Measurements from ENCODE around the gene TLNRD1.

Gene TLNRD1

DNA sequence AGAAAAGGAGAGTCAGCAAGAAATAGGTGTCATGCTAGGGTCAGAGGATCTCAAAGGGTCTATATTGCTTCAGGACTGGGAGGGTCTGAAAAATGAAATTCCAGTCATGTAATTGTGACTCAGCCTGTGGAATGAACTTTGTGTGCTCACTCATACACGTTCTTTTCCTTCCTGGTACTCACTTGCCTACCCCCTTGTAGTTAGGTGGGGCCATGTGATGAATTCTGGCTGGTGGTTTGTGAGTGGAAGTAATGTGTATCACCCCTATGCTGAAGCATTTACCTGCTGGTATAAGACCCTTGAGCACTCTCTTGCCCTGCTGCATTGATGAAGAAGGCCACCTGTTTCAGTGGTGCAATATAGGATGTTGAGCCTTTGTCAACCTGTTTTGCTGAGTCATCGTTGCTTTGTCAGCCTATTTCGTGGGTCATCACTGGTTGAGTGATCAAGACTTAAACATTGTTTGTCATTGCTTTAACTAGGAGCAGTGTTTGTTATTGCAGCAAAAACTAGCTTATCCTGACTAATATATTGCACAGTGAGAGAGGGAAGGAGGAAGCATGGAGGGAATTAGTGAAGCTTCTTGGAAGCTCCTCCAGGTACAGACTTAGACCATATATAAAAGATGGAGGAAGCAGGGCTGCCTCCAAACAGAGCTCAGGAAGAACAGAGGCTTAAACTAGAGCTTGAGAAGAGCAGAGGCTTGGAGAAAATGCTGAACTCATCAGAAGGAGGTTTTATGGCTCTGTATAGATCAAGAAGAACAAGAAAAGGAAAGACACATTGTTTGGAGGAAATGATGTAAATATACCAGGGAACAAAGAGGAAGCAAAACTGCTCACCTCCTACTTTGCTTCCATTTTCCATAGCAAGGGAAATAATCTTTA, 28.9 kb downstream of the TLNRD1 start:
- DNase-seq: no peak

DNA sequence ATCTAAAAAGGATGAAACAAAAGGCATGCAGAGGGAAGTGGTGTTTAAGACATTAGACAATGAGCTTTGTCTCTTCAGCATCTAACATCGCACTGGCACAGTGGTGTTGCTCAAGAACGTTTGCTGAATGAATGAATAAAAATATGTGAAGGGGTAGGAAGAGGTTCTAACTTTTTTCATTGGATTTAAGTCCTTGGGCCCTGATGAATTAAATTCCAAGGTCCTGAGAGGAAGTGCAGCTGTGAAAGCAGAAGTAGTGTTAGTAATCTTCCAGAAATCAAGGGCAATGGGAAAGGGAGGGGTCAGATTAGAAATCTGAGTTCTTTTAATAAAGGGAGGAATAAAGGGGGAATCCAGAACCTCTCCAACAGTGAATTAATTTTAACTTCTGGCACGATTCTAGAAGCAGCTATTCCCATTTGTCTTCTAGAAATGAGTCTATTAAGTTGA, 29.6 kb downstream of the TLNRD1 start:
- no peak for DNase-seq

DNA sequence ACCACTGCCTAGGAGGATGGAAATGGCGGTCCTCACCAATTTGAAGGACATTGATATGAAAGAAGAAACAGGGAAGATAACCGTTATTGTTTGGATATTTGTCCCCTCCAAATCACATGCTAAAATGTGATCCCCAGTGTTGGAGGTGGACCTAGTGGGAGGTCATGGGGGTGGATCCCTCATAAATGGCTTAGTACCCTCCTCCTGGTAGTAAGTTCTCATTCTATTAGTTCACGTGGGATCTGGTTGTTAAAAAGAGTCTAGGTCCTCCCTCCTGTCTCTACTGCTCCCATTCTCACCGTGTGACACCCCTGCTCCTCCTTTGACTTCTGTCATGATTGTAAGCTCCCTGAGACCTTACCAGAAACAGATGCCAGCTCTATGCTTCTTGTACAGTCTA, 30.5 kb downstream of the TLNRD1 start:
- DNase-seq: no peak

DNA sequence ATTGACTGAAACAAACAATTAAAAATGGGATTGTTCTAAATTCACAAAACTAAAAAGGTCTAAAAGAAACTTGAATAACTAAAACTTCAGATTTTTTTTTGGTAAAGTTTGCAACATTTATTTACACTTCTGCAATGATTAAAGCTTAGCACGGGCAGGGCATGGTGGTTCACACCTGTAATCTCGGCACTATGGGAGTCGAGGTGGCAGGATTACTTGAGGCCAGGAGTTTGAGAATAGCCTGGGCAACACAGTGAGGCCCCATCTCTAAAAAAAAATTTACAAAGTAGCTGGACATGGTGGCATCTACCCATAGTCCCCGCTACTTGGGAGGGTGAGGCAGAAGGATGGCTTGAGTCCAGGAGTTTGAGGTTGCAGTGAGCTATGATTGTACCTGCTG, 31.6 kb downstream of the TLNRD1 start:
- DNase-seq: no peak

DNA sequence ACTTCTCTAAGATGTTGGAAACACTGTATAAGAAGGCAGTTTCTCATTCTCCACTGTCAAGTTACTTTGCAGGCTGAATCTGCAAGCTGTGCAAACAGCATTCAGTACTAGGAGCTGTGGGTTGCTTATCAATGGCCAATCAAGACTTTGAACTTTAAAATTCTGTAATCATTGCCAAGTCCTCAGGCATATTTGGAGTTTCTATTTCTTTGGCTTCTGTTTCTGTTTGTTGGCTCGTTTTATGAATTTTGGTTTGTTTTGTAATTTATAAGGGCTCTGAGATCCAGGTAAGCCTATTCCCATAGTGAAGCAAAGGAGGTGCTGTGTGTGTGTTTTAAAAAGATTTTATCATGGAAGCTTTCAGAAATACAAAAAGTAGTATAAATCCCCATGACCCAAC, 32.1 kb downstream of the TLNRD1 start:
- DNase-seq: no peak

DNA sequence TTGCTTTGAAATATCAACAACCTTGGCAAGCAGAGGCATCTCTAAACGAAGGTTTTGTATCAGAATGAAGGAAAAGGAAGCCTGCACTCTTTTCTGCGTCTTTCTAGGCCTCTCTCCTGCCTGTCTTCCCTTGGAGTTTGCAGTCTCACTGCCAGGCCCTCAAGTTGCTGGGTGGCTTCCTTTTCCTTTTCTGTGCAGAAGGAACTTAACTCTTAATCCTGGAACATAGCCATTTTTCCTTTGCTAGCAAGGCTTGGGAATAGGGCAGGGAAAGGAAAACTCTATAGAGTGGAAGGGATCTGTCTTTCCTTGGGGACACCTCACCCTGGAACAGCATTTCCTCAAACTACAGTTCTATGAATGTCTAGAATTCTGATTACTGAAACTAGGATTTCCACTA, 32.8 kb downstream of the TLNRD1 start:
- DNase-seq: no peak

DNA sequence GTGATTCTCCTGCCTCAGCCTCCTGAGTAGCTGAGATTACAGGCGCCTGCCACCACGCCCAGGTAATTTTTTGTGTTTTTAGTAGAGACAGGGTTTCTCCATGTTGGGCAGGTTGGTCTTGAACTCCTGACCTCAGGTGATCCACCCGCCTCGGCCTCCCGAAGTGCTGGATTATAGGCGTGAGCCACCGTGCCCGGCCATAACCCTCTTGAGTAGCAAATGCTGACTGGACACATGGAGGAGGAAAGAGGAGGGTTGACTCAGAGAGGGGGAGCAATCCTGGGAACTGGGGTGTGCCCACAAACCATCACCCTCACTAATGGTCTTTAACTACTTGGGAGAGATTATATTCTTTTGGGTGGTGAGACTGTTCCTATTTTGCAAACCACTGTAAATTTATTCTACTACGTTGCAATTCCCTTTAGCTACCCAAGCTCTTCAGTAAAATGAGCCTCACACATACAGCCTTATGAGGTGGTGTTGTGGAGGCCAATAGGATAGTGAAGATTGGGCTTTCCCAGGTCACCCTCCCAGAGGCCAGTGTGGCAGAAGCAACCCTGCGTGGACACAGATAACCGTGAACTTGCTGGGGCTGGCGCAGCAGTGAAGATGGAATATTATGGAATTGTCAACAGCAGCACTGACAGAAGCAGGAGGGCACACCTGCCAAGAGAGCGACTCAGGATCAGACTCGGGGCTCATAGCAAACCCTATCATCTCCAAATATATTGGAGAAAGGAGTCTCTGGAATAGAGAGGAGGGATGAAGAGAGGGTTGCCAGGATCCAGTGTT, 37.4 kb downstream of the TLNRD1 start:
- no peak for DNase-seq

DNA sequence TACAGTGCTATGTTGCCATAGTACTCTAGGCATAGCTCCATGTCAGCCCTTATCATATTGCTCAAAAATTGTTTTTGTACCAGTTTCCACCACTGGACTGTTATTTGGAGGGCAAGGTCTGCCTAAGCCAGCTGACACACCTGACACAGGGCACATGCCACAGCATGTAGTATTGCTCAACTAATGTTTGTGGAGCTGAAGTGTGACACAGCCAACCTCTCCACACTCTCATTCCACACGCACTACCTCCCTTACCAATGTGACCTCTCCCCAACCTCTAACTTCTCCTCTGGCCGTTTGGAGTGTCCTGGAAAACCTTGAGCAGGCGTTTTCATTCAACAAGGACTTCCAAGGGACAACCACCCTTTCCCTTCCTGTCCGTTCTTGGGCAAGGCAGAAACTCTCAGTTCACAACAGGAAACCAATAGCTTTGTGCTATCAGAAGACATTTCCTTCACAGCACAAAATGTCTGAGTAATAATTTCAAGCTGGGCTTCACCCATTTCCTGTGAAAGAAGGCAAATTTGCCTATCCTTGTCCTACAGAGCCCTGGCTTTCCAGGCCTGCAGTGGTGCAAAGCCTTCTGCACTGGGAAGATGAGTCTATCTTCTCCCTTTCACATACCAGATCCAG, 38.4 kb downstream of the TLNRD1 start:
- no peak for DNase-seq

DNA sequence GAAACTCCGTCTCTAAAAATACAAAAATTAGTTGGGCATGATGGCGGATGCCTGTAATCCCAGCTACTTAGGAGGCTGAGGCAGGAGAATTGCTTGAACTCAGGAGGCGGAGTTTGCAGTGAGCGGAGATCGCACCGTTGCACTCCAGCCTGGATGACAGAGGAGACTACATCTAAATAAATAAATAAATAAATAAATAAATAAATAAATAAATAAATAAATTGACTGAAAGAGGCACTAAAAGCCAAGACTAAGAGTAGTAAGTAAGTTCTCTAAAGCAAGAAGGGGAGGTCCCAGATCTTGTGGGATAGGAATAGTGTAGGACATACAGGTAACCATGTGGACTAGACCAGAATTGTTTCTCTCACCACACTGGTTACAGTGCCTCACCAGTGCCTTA, 40.0 kb downstream of the TLNRD1 start:
- no peak for DNase-seq

DNA sequence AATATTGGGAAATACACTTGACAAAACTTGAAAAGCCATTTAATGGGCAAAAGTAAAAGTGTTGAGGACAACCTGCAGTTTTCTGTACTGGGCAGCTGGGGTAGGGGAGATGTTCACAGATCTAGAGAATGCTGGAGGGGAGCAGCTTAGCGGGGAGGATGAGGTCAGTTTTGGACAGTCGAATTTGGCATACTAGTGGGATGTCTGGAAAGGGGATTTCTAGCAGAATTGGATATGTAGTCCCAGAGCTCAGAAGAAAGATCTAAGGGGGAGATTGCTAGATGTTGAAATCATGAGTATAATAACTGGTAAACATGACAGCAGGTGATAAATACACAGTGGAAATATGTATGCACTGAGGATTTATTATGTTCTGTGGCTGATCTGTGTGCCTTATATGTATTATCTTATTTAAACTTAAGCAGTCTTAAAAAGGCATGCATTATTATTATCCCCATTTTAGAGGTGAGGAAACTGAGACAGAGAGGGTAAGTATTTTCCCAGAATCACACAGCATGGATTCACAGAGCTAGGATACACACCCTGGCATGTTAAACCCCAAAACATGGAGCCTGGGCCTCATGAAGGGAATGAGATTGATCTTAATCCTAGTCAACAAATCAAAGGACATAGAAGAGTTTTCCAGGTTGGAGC, 42.7 kb downstream of the TLNRD1 start:
- DNase-seq: no peak

DNA sequence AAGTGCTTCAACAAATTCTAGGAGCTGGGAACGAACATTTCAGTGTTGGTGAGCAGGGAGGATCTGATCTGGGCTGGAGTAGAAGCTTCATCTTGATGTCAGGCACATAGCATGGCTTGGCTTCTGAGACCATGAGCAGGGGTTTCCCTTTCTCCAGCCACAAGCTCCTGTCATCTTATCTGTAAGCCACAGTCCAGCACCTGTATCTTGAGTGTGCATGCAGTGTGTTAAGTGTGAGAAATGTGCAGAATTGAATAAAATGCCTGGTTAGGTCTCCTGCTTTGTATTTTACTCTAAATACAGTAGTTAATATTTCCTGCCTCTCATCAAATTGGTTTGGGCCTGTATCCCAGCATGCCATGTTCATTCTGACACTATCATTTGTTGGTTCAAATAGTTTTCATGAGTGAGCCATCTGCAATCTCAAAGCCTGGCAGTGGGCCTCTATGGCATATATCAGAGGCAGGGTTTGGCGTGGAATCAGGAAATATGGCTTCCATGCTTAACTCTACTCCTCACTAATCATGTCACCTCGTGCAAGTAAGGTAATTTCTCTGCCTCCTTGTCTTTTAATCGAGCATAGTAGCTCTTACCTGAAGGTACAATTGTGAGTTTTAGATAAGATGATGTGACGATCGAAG, 43.3 kb downstream of the TLNRD1 start:
- no peak for DNase-seq

DNA sequence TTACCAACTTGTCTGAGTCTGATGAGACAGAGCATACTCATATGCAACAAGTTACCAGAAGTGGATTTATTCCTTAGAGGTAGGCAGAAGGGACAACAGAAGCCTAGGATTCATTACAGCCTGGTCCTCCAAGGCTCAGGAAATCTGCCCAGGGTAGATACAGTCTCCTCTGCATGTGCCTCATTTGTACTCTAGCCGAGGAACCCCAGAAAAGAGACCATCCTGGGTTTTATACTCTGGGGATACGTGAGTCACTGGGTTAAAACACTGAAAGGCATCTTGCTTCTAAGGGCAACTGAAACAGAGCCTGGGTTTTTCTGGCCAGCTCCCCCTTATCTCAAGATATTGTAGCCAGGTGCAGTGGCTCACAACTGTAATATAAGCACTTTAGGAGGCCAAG, 45.6 kb downstream of the TLNRD1 start:
- no peak for DNase-seq

DNA sequence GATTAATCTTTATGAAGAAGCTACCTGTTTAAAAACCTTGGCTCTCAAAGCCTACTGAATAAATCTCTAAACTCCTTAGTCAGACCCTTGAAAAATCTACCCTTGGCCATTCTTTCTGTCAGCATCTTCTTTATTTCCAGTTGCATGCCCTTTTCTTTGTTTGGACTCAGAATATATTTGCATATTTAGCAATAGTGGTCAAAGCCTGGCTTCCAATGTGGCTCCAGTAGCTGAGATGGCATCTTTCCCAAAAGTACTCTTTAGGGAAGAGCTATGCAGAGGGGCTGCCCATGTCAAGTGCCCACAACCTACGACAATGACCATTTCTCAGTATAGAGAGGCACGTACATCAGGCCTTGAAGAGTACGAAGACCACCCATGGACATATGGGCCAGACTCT, 47.2 kb downstream of the TLNRD1 start:
- no peak for DNase-seq

DNA sequence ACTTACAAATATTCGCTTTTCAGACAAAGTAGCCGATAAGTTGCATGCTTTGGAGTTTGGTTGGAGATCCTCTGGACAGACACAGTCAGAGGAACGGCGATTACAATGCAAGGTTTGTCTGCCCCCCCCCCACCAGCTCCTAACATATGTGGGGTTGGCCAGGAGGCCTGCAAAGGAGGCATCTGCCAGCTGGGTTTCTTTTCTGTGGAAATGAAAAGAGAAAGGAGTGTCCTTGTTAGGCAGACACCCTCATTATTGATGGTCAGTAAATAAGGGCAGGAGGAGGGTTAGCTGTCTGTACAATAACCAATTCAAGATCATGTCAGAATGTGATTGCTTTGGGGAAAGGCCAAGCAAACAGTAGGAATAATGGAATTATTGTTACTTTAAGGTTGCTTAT, 49.1 kb downstream of the TLNRD1 start:
- DNase-seq: no peak

DNA sequence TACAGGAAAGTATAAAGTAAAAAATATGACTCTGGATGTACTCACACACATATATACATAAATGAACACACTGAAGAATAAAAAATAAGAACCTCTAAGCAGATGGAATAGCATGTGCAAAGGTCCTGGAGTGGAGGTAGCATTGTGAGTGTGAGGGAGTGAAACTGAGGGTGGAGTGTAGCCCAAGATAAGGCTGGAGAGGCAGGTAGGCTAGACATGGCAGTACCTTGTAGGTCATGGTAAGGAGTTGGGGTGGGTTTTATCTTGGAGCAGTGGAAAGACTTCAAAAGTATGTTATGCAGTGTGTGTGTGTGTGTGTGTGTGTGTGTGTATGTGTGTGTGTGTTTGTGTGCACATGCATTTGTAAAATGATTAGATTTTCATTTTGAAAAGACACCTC, 49.5 kb downstream of the TLNRD1 start:
- no peak for DNase-seq

DNA sequence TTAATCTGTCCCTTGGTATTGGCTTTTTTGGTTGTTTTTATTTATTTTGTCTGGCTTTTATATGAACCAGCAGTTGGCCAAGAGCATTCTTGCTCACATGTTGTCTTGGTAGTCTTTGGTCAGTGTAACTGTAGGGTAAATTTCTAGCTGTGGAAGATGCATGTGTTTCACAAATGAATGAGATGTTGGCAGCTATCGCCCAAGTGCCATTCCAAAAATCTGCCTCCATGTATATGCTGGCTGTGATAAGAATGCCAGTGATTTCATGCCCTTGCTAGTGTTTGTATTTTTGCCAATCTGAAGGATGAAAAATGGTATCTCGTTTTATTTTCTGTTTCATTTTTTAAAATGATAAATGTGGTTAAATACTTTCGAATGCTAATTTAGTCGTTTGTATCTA, 50.1 kb downstream of the TLNRD1 start:
- DNase-seq: no peak

DNA sequence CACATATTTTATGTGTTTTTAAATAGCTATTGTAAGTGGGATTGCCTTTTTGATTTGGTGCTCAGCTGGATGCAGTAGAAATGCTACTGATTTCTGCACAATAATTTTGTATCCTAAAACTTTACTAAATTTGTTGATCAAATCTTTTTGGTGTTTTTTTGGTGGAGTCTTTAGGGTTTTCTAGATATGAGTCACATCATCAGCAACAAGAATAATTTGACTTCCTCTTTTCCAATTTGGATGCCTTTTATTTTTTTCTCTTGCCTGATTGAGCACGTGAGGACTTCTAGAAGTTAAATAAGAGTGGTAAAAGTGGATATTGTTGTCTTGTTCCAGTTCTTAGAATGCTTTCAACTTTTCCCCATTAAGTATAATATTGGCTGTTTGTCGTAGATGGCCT, 51.3 kb downstream of the TLNRD1 start:
- no peak for DNase-seq

DNA sequence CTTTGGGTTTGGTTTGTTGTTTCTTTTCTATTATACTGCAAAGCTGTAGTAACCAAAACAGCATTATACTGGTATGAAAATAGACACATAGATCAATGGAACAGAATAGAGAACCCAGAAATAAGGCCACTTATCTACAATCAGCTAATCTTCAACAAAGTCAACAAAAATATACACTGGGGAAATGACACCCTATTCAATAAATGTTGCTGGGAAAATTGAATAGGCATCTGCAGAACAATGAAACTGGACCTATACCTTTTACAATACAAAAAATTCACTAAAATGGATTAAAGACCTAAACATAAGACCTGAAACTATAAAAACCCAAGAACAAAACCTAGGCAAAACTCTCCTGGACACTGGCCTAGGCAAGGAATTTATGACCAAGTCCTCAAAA, 52.9 kb downstream of the TLNRD1 start:
- no peak for DNase-seq

DNA sequence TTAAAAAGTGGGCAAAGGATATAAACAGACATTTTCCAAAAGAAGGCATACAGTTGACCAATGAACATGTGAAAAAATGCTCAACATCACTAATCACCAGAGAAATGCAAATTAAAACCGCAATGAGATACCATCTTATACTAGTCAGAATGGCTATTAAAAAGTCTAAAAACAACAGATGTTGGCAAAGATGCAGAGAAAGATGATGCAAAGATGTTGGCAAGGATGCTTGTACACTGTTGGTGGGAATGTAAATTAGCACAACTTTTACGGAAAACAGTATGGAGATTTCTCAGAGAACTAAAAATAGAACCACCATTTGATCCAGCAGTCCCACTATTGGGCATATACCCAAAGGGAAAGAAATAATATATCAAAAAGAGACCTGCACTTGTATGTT, 53.5 kb downstream of the TLNRD1 start:
- DNase-seq: no peak

Measured in CD4-positive, alpha-beta T cell treated with Interleukin-17A for 1 hour (primary cell).